GM12872 (cell line): Measurements from ENCODE around the gene PROC.

Experiments used
- TF ChIP-seq, protein P1 (sequence below): IDR thresholded peaks from 3 replicates; pipeline ENCODE4 v1.5.1; 2011; ENCODE audit warnings: low read depth, mild to moderate bottlenecking, low read length, moderate library complexity; ENCODE audit not compliant: insufficient read depth

PROC gene

DNA sequence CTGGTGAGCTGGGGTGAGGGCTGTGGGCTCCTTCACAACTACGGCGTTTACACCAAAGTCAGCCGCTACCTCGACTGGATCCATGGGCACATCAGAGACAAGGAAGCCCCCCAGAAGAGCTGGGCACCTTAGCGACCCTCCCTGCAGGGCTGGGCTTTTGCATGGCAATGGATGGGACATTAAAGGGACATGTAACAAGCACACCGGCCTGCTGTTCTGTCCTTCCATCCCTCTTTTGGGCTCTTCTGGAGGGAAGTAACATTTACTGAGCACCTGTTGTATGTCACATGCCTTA is 10.5 kb downstream of the PROC start:
- TF ChIP-seq, protein P1, sequence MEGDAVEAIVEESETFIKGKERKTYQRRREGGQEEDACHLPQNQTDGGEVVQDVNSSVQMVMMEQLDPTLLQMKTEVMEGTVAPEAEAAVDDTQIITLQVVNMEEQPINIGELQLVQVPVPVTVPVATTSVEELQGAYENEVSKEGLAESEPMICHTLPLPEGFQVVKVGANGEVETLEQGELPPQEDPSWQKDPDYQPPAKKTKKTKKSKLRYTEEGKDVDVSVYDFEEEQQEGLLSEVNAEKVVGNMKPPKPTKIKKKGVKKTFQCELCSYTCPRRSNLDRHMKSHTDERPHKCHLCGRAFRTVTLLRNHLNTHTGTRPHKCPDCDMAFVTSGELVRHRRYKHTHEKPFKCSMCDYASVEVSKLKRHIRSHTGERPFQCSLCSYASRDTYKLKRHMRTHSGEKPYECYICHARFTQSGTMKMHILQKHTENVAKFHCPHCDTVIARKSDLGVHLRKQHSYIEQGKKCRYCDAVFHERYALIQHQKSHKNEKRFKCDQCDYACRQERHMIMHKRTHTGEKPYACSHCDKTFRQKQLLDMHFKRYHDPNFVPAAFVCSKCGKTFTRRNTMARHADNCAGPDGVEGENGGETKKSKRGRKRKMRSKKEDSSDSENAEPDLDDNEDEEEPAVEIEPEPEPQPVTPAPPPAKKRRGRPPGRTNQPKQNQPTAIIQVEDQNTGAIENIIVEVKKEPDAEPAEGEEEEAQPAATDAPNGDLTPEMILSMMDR = no peak

DNA sequence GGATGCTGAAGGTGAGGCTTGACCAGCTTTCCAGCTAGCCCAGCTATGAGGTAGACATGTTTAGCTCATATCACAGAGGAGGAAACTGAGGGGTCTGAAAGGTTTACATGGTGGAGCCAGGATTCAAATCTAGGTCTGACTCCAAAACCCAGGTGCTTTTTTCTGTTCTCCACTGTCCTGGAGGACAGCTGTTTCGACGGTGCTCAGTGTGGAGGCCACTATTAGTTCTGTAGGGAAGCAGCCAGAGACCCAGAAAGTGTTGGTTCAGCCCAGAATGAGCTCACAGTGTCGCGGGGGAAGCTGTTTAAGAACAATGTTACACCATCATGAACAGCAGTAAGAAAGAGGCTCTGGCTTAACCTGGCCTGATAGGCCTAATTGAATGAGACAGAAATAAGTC is 11.1 kb downstream of the PROC start:
- TF ChIP-seq, protein P1 = no peak

DNA sequence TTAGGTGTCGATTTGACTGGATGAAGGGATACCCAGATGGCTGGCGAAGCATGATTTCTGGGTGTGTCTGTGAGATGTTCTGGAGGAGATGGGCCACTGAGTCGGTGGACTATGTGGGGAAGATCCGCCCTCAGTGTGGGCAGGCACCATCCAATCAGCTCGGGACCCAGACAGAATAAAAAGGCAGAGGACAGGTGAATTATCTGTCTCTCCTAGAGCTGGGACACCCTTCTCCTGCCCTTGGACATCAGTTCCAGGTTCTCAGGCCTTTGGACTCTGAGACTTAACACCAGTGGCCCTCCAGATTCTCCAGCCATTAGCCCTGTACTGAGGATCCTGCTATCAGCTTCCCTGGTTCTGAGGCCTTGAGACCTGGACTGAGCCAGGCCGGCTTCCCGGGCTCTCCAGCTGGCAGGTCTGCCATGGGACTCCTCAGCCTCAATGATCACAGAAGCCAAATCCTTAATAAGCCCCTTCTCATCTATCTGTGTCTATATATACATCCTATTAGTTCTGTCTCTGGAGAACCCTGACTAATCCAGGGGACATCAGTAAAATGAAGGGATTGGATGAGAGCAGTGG is 11.7 kb downstream of the PROC start:
- TF ChIP-seq, protein P1 = no peak

DNA sequence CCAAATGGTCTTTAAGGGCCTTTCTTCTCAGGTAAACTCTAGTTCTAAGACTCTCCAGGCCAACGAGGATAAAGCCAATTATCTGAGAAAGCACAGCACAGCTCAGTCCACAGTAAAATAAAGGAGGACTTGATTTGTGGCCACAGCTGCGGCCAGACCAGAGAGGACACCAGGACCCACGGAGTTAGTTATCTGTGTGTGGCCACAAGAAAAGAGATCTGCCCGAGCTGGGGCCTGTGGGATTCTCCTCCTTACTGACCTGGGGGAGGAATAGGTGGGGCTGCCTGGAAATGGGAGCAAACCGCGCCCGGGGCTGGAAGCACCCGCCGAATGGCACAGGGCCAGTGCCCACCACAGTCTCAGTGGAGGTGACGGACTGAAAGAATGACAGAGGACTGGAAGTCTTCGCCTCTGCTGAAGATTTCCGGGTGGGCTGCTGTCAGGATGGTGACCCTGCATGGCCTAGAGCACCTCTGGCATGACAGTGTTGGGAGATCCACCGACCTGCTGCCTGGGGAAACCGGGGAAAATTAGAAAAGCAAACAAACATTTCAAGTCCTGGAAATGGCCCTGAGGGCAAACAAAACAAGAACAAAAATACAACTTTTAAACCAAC is 13.3 kb downstream of the PROC start:
- TF ChIP-seq, protein P1 = no peak

DNA sequence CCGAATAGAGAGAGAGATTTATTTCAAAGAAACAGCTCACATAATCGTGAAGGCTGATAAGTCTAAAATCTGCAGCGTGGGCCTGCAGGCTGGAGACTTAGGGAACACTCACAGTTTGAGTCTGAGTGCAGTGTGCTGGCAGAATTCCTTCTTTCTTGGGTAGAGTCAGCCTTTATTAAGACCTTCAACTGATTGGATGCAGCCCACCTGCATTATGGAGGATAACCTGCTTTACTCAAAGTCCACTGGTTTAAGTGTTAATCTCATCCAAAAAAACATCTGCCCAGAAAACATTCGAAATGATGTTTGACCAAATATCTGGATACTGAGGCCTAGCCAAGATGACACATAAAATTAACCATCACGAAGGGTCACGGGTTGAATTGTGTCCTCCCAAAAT is 16.3 kb downstream of the PROC start:
- TF ChIP-seq, protein P1 = no peak

DNA sequence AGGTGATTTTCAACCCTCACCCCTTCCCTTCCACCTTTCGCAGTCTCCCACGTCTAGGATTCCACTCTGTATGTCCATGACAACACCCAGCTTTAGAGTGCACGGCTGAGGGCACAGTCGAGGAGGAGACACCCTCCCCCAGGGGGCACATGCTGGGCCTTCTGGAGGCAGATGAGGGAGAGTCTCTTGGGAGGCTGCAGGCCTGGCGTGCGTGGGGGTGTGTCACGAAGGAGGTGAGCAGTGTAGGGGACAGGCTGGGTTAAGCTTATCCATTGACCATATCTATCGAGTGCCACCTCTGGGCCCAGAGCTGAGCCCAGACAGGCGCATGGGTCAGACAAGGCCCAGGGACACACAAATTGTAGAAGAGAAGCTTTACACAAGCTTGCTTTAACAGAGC is 18.8 kb downstream of the PROC start:
- TF ChIP-seq, protein P1 = no peak

DNA sequence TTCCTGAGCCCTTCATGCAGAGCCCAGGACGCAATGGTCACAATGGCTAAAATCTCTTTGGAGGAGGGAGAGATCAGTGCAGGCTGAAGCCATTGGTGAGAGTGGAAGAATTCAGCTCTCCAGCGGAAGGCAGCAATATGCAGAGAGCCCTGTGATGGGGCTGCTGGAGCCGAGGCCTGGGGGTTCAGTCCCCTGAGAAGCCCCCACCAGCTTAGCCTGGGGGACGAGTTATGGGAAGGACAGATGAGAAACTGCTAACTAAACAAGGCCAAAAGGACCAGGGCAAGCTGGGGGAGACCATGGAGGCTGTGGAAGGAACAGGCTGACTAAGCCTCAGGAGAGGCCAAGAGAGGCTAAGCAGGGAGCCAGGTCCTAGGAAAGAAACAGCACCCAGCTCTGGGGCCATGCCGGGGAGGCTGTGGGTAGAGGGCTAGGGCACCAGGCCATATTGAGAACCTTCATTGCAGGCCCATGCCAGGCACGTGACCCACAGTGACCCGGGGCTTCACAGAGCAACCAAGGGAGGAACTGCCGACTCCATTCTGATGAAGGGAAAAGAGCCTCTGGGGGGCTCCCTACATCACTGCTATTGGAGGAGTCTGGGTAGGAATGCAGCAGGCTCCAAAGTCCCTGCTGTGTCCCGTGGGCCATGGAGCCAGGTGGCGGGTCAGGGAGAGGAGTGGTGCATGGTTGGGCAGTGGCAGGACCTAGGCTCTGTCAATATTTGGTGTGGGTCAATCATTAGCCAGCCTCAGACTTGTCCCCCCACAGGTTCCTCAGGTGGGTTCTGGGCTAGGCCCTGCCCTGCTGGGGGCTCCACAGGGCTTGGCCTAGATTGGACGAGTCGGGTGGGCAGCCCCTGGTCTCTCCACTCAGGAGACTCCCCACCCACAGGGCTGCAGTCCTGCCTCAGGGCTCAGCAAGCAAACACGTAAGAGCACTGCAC is 19.8 kb downstream of the PROC start:
- TF ChIP-seq, protein P1 = no peak
